GM12892 (cell line): ENCODE measurements around the gene GFER.

Experiments used
- POLR2A ChIP-seq: IDR thresholded peaks from 2 replicates; pipeline ENCODE4 v1.6.1; 2011; ENCODE audit warnings: low read depth, low read length, control low read depth
- POLR2AphosphoS5 ChIP-seq: IDR thresholded peaks from 2 replicates; pipeline ENCODE4 v1.6.1; 2011; ENCODE audit warnings: low read depth, low read length, control low read depth
- TAF1 ChIP-seq: IDR thresholded peaks from 2 replicates; pipeline ENCODE4 v1.6.1; 2011; ENCODE audit warnings: low read depth, mild to moderate bottlenecking, control low read depth, low read length, borderline replicate concordance

DNA sequence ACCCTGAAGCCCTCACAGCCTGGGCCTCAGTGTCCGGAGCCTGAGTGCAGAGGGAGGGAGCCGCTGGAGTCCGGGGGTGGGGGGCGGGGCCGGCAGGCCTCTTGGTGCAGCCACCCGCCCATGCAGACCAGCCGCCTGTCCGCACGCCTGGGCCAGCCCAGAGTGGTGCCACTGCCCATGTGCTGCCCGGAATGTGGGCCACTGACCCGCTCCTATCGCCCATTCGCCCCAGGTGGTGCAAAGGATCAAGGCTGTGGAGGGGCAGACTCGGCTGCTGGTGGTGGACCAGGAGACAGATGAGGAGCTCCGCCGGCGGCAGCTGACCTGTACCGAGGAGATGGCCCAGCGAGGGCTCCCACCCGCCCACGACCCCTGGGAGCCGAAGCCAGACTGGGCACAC, 45.4 kb downstream of the GFER start:
- TF ChIP-seq POLR2A, result no peak
- TF ChIP-seq POLR2AphosphoS5, result no peak
- no peak for TF ChIP-seq TAF1
